A549 treated with dexamethasone at 1 μM for 4 hours (cell line): Measurements from ENCODE around the gene RWDD4. TPM values are rescaled to one million over a fixed set of nuclear protein-coding genes. Genes with fewer than 3 reads are reported as not detected.

Experiments
- total RNA-seq: library from RNA; stranded (reverse); fragments of 200-300 nt; extraction: Qiagen RNA extraction; gene quantifications from 5 replicates; pipeline ENCODE4 v1.2.3, GENCODE V29; 2022

Gene RWDD4
- total RNA-seq: 17.5 to 20.0 TPM (median 19.6 TPM) in 5 replicates

DNA sequence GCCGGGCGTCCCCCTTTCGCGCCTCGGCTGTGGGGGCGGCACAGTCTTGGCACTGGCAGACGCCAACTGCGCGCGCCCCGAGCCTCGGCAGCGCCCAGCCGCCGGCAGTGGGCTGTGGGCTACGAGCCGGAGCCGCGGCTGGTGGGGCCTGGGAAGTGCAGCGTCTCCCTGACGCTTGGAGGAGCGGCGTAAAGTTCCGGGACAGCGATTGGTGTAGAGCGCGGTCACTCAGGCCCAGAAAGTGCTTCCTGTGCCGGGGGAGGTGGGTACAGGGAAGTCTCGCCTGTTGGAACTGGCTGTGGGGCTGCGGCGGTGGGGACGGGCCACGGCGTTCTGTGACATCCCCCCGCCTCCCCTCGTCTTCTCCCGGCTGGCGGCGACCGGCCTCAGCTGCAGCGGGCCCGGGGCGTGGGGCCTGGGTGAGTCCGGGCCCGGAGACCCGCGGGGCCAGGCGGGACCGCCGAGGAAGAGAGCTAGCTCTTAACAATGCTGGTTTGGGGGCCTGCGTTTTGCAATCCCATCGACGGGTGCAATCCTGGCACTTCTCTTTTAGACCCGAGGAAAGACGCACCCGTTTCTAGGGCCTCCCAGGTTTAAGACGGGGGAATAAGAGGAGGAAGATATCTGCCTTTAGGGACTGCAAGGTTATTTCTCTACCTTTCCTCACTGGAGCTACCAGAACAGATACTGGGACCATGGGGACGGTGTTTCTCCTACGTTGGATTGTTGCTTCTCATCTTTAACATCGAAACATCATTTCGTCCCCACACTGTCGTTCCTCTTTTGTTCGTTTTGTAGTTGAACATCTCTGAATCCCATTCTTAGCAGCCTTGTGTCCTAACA lies at the start of gene RWDD4, which contains the start of gene TRAPPC11:
RWDD4 (minus strand) TSS at position 157 of the 843 bp plus-strand sequence. CDS start 233 bp downstream, outside the sequence.
TRAPPC11 (plus strand) TSS at position 265 of the 843 bp plus-strand sequence. CDS start 4,575 bp downstream, outside the sequence.

Other genes with a start within 250 kb of the RWDD4 start
- 9.2 to 10.0 TPM (median 9.5 TPM) in 5 replicates for gene CDKN2AIP, start 214.5 kb downstream of the RWDD4 start, total RNA-seq
- 9.5 to 11.5 TPM (median 9.8 TPM) in 5 replicates for gene ING2, start 154.1 kb downstream of the RWDD4 start, total RNA-seq
- gene TRAPPC11, start 108 bp upstream of the RWDD4 start, total RNA-seq: 8.7 to 12.5 TPM (median 10.7 TPM) in 5 replicates
- gene STOX2, start 246.1 kb upstream of the RWDD4 start, total RNA-seq: 1.5 to 4.2 TPM (median 2.9 TPM) in 5 replicates